HL-60 (cell line): ENCODE measurements around the gene TMED6.

Source experiments
- DNase-seq, 2 experiments: peaks; one replicate each; pipeline ENCODE4 v3.0.0-alpha.2; 2010 to 2020; ENCODE audit warnings: low read depth in 1 of 2, low spot score in 1 of 2
- H3K27ac ChIP-seq: fragments of 250-450 bp; sonication (Bioruptor Pico); replicated peaks from 2 replicates; pipeline ENCODE4 v1.5.1; 2020; ENCODE audit warnings: mild to moderate bottlenecking, moderate library complexity
- H3K27me3 ChIP-seq: fragments of 250-450 bp; sonication (Bioruptor Pico); 2 replicates; pipeline ENCODE4 v1.5.1; 2021; ENCODE audit warnings: mild to moderate bottlenecking, moderate library complexity; ENCODE audit not compliant: insufficient read depth, poor library complexity, severe bottlenecking
- H3K4me3 ChIP-seq: replicated peaks from 2 replicates; pipeline ENCODE4 v1.5.1; 2011; ENCODE audit warnings: mild to moderate bottlenecking, control low read depth, low read length; ENCODE audit not compliant: insufficient read depth
- GABPA ChIP-seq: IDR thresholded peaks from 2 replicates; pipeline ENCODE4 v1.6.1; 2012; ENCODE audit warnings: low read depth
- POLR2AphosphoS5 ChIP-seq: IDR thresholded peaks from 2 replicates; pipeline ENCODE4 v1.6.1; 2012; ENCODE audit warnings: low read depth
- SPI1 ChIP-seq: IDR thresholded peaks from 2 replicates; pipeline ENCODE4 v1.6.1; 2012; ENCODE audit warnings: low read depth, mild to moderate bottlenecking, borderline replicate concordance
- TF ChIP-seq, protein P1 (sequence below): IDR thresholded peaks from 2 replicates; pipeline ENCODE4 v1.6.1; 2012; ENCODE audit warnings: low read depth; ENCODE audit not compliant: insufficient replicate concordance
- TF ChIP-seq, protein P2 (sequence below): IDR thresholded peaks from one replicate; pipeline ENCODE4 v1.5.1; 2011; ENCODE audit warnings: low read length, control low read depth, inconsistent platforms; ENCODE audit not compliant: insufficient read depth

Gene TMED6

DNA sequence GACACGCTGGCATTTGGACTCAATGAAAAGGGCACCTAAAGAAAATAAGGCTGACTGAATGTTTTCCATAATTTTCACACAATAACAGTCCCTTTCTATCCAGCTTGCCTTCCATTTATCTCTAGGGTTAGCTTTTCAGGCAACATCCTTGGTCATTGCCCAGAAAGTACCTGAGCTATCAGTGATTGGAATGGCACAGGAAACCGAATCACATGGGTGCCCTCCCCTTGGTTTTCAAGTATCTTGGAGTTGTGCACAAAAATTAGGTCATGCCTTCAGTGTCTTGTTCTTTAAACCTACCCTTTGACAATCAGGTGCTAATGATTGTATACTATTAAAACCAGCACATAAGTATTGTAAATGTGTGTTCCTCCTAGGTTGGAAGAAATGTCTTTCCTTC, 43.7 kb downstream of the TMED6 start:
- no peaks in the 10 kb centered on the region for H3K27me3 ChIP-seq
- TF ChIP-seq SPI1 = no peak
- TF ChIP-seq GABPA = no peak
- TF ChIP-seq, protein P1, sequence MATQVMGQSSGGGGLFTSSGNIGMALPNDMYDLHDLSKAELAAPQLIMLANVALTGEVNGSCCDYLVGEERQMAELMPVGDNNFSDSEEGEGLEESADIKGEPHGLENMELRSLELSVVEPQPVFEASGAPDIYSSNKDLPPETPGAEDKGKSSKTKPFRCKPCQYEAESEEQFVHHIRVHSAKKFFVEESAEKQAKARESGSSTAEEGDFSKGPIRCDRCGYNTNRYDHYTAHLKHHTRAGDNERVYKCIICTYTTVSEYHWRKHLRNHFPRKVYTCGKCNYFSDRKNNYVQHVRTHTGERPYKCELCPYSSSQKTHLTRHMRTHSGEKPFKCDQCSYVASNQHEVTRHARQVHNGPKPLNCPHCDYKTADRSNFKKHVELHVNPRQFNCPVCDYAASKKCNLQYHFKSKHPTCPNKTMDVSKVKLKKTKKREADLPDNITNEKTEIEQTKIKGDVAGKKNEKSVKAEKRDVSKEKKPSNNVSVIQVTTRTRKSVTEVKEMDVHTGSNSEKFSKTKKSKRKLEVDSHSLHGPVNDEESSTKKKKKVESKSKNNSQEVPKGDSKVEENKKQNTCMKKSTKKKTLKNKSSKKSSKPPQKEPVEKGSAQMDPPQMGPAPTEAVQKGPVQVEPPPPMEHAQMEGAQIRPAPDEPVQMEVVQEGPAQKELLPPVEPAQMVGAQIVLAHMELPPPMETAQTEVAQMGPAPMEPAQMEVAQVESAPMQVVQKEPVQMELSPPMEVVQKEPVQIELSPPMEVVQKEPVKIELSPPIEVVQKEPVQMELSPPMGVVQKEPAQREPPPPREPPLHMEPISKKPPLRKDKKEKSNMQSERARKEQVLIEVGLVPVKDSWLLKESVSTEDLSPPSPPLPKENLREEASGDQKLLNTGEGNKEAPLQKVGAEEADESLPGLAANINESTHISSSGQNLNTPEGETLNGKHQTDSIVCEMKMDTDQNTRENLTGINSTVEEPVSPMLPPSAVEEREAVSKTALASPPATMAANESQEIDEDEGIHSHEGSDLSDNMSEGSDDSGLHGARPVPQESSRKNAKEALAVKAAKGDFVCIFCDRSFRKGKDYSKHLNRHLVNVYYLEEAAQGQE = no peak
- TF ChIP-seq, protein P2, sequence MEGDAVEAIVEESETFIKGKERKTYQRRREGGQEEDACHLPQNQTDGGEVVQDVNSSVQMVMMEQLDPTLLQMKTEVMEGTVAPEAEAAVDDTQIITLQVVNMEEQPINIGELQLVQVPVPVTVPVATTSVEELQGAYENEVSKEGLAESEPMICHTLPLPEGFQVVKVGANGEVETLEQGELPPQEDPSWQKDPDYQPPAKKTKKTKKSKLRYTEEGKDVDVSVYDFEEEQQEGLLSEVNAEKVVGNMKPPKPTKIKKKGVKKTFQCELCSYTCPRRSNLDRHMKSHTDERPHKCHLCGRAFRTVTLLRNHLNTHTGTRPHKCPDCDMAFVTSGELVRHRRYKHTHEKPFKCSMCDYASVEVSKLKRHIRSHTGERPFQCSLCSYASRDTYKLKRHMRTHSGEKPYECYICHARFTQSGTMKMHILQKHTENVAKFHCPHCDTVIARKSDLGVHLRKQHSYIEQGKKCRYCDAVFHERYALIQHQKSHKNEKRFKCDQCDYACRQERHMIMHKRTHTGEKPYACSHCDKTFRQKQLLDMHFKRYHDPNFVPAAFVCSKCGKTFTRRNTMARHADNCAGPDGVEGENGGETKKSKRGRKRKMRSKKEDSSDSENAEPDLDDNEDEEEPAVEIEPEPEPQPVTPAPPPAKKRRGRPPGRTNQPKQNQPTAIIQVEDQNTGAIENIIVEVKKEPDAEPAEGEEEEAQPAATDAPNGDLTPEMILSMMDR = no peak
- TF ChIP-seq POLR2AphosphoS5 = no peak
- H3K4me3 ChIP-seq = no peak overlapping the region
- no peak overlapping the region for H3K27ac ChIP-seq
- DNase-seq = no peak

DNA sequence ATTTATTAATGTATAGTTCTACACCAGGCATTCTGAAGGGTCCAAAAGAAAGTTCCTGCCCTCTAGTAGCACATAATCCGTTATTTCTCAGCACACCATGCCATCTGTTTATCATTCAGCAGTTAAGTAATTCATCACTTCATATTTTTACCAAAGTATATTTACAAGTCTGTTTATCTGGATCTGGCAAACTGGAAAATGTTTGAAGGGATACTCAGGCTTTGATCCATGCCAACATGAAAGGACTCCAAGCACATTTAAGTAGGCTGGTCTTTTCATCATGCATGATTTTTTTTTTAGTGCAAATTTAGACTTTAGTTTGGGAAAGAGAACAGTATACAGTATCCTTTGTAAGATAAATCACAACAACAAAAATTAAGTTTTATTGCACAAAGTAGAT, 44.5 kb downstream of the TMED6 start:
- TF ChIP-seq, protein P1 = no peak
- TF ChIP-seq POLR2AphosphoS5 = no peak
- no peak for TF ChIP-seq SPI1
- TF ChIP-seq, protein P2 = no peak
- TF ChIP-seq GABPA = no peak
- H3K27me3 ChIP-seq = no peaks in the 10 kb centered on the region
- H3K27ac ChIP-seq = no peak overlapping the region
- H3K4me3 ChIP-seq = no peak overlapping the region
- no peak for DNase-seq

DNA sequence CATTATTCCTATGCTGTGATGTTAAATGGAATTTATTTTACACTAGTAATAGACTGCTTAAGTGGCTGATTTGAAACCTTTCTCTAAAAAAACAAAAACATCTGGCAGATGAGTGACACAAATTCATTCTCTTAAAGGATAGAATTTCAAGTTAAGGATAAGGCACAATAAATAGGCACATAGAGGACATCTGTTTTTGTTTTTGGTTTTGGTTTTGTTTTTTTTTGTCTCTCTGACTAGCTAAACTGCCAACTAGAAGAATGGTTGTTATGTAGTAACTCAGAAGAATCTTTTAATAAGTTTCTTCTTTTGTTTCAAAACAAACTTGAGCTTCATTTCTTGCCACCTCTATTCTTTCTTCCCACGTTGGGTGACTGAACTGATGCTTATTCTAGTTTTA, 45.6 kb downstream of the TMED6 start:
- Histone ChIP-seq H3K27ac (no peak overlapping the region), H3K27me3 (no peaks in the 10 kb centered on the region), H3K4me3 (no peak overlapping the region)
- DNase-seq = no peak
- TF ChIP-seq, protein P1 = no peak
- TF ChIP-seq, protein P2 = no peak
- TF ChIP-seq POLR2AphosphoS5 (no peak), GABPA (no peak), SPI1 (no peak)
